GM11168 (cell line): ENCODE data around the gene CDK14.

Experiments used
- in situ Hi-C: fragments of 300-500 bp; cut with MboI; formaldehyde crosslinking; loops from one replicate; pipeline ENCODE4 v1.12.0; 2022; ENCODE audit warnings: low sequenced_read_pairs; ENCODE audit not compliant: unreplicated experiment

CDK14 gene

DNA sequence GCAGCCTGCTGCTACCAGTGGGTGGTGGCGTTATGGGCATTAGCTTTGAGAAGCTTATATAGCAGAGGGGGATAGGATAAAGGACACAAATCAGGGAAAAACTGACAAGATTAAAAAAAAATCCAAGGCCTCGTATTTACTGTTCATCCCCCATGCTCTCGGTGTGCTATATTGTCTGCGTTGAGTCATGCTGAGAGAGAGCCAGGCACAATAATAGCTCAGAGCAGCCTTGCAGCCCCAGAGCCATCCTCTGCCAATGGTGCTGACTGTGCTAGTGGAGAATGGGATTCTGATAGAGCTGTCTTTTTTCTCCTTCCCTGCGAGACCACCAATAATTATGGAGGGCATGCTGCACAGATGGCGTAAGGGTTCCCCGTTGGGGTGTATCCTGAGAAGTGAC lies 616.5 kb downstream of the CDK14 start:
- in situ Hi-C loops, result no loop called here

DNA sequence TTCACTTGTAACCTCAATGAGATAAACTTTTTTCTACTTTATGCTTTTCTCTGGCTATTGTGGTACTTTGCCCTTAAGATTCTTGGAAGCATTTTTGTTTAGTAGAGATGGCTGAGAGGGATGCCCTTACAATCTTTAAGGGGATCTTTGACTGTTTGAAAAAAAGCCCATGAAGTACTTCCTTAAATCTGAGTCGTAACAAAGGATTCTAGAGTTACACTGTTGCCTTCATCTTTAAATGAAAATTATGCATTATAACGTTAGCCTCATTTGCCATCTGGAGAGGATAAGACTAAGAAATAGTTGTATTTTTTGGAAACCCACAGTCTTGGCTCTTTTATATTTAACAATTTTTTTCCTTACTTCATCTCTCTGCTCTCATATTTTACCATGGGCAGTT lies 630.3 kb downstream of the CDK14 start:
- in situ Hi-C loops, result no loop called here

DNA sequence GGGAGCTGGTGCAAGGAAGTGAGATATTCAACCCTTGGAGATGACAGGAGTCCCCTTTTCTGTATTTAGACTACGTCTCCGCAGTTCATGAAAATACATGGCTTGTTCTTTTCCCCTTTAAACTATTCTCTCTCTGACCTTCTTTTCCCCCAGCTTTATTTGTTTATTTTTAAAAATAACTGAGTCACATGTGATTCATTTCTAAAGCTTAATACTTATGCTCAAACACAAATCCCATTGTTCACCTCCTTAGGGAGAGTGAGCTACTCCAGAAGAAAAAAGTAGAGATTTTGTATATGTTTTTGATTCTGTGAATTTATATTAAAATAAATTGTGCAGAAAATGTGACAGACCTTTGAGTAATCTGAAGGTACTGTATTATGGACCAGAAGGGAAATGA lies 632.2 kb downstream of the CDK14 start:
- in situ Hi-C loops, result no loop called here

DNA sequence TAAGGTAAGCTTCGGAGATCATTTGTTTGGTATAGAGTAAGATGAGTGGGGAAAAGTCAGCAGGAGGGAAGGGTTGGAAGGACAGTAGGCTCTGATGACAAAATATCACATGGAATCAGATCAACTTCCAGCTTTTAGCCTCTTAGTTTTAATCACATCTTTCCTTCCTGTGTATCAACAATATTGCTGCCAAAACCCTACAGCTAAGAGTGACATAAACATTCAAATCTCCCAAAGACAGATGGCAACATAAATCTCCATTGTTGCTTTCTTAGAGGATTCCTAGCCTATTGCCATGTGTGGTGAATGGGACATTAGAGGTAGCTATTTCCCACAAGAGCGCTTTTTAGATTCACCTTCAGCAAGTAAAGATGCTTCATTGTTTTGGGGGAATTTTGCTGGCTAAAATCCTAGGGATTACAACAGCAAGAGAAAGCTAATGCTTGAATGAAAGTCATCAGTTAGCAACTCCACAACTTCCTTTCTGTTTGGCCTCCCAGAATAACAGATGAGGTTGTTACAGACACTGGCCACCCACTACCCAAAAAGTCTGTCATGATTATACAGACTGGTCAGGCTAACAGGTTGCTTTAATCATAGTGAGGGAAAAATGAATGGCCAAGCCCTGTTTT lies 632.9 kb downstream of the CDK14 start:
- in situ Hi-C loops, result no loop called here

DNA sequence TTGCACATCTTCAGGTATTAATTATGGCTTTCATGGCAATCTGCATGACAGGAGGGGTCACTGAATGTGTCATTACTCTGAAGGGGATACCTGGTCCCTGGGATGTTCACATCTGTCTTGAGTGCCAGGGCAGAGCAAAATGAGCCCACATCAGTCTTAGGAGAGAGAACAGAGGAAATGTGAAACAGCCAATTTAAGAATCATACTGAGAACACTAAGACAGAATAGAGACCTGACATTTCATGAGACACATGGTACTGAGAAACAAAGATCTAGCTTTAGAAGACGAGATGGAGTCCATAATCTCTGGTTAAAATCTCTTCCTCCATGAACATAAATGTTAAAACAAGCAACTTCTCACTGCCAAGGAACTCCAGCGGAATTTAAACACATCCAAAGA lies 634.0 kb downstream of the CDK14 start:
- in situ Hi-C loops, result no loop called here

DNA sequence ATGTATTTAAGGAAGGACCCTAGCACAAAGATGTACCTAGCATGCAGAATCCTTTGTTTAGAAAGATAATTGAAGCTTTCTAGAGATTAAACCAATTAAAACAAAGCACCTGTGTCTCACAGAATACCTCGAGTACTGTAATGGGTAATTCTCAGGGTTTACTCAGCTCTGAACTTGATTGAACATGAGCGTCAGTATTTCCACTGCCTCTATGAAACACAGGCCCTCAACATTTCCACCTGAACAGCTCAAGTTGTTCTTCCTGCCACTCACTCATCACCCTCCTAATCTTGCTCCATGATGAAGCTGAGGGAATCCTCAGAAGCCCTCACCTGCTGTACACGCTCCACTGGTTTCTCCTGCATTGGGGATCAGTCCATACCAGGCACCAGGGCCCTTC lies 634.4 kb downstream of the CDK14 start:
- in situ Hi-C loops, result no loop called here

DNA sequence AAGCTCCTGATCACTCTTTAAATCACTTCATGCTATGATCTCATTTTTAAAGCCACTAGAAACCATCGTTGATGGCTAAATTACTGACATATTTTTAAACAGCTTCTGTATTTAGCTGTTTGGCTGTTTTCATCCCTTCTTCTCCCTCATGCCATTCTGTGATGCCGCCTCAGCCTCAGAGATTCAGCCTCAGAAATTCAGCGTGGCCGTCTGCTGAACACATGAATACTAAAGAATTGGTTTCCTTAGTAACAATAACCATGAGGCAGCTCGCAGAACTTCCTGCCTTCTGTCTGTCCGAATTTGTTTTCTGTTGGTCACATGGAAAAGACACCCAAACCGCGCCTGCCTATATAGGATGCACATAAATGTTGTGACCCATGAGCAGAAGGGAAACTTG lies 637.1 kb downstream of the CDK14 start:
- in situ Hi-C loops, result no loop called here

DNA sequence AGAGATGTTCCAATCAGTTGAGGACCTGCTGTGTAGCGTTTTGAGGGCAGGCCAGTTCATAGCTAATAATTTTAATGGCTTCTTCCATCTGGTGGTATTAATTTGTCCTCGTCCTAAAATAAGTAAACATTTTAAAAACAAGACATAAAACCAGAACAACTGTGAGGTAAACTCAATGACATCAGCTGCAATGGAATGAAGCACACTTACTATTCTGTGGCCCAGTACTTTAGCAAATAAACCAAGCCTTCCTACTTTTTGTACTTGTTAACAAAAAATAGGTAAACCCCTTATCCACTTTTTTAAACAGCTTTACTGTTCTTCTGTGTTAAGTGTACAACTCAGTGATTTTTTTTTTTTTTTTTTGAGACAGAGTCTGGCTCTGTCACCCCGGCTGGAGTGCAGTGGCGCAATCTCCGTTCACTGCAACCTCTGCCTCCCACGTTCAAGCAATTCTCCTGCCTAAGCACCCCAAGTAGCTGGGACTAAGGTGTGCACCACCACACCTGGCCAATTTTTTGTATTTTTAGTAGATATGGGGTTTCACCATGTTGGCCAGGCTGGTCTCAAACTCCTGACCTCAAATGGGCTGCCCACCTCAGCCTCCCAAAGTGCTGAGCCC lies 639.2 kb downstream of the CDK14 start:
- in situ Hi-C loops, result no loop called here

DNA sequence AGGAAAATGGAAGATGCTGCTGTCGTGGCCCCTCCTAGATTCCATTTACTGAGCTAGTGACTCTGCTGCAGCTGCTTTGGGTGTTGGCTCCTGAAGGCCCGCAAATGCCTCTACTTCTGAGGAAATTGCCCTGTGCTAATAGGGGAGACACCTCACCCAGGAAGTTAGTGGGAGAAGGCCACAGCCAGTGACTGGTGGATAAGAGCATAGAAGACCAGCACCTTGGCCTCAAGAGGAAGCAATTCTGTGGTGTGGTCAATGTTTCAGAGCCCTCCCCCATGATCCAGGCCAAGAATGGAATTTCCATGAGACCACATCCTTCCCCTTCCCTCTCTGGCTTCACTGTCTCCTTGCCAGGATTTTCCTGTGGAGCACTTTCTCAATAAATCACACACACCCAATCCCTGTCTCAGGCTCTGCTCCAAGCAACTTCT lies 643.1 kb downstream of the CDK14 start:
- in situ Hi-C loops, result no loop called here

DNA sequence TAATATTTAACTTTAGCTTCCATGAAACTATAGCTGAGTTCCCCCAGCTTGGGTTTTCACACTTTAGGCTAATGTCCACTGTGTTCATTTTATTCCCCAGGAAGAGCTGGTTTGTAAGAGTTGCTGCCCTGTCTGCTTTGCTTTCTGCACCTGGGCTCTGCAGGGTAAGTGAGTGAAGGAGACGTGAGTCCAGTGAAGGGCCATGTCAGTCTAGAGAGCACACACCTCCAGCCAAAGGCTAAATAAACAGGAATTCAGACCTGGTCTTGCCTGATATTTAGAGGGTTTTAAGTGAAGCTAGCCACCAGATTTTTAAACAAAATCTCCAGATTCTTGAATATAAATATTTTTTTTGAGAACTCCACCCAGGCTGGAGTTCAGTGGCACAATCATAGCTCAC lies 643.7 kb downstream of the CDK14 start:
- in situ Hi-C loops, result no loop called here

DNA sequence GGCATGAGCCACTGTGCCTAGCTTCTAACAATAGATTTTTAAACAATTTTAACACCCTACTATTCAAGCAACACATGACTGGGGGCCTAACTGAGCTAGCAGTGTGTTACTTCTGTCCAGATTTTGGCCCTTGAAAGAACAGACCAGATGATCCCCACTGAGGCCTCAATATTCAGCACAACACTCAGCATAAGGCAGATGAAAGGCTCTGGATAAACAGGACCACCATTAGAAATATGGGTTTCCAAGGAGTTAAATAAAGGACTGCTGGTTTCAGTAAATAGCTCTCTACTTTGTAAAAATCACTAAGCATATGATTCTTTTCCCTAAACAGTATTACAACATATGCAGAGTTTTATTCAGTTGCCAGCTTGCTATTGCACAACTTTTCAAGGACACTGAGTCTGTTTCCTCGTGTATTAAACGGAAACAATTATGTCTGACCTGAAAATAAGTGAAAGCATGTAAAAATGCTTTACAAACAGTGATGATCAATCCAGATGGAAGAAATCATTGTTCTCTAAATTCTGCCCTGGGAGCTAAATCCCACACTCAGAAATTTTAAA lies 644.3 kb downstream of the CDK14 start:
- in situ Hi-C loops, result no loop called here

DNA sequence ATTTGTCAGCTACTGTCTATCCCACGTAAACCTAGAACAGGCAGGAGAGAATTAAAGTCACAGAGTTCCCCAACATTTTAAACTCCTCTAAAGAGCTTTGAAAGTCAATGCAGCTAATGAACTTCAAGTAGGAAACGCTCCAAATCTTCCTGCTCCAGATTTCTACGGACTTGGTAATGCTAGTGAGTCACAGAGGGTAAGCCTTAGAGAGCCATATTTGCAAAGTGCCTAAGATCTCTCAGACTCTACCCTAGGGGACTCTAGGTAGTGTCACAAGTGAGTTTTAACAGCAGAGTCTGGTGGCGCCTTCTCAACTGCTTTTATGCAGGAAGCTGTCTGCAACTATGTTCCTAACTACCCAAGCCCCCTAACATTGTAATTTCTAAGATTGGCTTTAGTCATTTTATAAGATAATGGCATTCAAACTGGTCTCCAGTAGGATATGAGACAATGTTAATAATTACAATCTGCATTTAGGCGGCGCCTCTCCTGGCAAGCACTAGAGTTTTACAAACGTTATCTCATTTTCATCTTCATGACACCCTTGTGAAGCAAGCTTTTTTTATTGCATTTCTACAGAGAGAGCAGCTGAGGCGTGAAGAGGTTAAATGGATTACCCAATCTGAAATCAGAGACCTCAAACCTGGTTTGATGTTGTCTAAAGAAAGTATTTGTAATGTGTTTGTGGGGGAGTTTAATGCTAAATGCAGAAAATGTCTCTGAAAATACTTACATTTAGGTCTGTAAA lies 646.1 kb downstream of the CDK14 start:
- in situ Hi-C loops, result no loop called here

DNA sequence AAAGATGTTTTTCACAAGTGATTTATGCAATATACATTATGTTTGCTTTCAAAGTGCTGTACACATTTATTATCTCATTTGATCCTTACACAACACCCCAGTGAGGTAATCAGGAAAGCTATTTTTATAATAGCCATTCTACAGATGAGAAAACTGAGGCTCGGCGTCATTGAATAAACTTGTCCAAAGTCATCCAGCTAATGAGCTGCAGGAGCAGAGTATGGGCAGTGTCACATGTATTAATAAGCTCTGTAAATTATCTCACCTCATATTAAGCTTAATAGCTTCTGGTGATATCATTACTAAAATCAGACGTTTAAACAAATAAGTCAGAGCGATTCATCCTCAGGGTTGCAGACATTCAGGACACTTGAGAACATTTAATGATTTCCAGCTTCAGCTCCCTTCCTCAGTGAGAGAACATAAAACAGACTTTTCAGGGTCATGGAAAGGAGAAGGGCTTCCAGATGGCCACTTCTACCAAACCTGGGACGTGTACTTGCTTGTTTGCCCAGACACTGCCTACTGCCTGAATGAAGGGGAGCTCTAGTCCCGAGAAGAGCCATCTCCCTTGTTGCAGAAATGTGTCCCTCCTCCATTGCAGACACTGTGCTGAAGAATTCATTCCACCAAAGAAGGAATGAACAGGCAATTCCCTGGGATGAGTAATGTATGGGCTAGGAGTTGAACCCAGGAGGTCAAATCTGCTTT lies 647.6 kb downstream of the CDK14 start:
- in situ Hi-C loops, result no loop called here

DNA sequence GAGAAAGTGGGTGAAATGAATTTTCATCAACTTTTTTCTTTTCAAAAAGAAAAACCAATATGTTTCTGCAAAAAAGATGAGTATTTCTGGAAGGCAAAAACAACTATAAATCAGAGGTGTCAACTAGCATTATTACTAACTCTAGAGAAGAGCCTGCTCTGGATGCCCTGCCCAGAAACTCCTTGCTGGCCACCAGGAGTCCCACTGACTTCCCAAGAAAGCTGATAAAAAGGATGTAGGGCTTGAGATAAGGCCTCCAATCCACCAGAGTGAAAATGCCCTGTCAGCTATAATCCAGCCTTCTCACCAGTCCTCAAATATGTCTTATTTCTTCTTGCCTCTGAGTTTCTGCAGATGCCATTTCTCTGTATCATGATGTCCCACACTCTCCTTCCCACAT lies 651.4 kb downstream of the CDK14 start:
- in situ Hi-C loops, result no loop called here

DNA sequence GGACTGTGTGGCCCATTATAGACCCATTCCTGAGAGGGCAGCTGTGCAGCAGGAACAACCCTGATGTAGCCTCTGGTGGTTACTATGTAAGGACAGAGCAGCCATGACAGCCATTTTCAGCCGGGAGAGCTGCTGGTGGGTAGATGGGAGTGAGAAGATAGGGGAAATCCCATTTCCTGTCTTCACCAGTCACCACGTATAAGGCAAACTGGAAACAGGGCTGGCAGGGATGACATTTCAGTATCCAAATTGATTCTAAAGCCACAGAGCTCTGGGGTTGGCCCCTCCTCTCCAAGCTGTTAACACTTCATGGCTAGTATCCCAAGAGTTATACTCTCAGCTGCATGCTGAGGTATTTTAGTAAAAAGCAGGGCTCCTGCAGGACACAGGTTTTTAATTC lies 652.9 kb downstream of the CDK14 start:
- in situ Hi-C loops, result no loop called here

DNA sequence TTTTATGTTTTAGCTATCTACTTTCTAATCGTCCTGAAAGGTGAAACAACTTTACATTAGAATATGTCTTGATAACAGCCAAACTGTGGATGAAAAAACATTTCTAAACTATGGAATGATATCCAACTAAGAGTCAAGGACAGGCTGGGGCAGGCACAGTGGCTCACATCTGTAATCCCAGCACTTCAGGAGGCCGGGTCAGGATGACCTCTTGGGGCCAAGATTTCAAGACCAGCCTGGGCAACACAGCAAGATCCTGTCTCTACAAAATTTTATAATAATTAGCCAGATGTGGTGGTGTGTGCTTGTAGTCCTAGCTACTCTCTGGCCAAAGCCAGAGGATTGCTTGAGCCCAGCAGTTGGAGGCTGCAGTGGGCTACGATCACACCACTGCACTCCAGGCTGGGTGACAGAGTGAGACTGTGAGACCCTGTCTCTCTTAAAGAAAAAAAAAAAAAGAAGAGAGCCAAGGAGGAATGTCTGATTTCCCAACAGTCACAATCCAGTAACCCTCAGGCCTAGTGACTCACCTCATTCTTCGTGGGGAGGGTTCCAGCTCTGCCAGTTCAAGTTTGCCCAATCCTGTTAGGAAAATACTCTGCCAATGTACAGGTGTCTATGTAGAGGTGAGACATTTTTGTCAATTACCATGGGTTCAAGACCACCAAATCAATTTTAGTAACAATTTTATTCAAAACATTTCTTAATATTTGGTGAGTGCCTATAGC lies 653.5 kb downstream of the CDK14 start:
- in situ Hi-C loops, result no loop called here

DNA sequence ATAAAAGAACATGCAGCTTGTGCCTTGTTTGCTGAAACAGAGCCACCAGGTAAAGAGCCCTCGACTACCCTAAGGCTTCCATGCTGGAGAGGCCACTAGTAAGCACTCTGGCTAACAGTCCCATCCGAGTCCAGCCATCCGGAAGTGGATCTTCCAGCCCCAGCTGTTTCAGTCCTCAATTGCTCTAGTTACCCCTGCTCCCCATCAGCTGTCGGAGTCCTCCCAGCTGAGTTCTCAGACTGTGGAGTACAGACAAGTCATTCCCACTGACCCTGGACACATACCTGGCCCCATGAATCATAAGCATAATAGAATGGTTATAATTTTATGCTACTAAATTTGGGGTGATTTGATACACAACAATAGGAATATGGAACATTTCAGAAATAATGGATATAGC lies 654.6 kb downstream of the CDK14 start:
- in situ Hi-C loops, result no loop called here

DNA sequence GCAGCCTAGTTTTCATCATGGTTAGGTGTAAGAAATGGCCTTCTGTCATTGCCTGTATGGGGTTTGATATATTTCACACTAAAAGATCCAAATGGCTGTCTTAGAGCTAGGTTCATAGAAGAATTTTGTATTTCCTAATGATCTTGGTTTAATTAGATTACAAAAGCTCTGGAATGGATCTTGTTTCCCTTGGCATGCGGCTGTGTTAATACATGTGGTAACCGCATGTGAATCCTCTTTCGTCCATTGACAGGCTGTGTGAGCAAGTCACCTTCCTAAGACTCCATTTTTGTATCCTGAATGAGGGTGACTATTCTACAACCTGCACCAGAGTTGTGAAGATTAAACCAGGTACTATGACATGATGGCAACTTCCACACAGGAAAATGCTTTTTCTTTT lies 655.8 kb downstream of the CDK14 start:
- in situ Hi-C loops, result no loop called here
